HK-2 (cell line): ENCODE data around the gene GALNT16.

Source experiments
- DNase-seq: peaks from one replicate; pipeline ENCODE4 v3.0.0-alpha.2; 2018; ENCODE audit not compliant: unreplicated experiment

Gene GALNT16

DNA sequence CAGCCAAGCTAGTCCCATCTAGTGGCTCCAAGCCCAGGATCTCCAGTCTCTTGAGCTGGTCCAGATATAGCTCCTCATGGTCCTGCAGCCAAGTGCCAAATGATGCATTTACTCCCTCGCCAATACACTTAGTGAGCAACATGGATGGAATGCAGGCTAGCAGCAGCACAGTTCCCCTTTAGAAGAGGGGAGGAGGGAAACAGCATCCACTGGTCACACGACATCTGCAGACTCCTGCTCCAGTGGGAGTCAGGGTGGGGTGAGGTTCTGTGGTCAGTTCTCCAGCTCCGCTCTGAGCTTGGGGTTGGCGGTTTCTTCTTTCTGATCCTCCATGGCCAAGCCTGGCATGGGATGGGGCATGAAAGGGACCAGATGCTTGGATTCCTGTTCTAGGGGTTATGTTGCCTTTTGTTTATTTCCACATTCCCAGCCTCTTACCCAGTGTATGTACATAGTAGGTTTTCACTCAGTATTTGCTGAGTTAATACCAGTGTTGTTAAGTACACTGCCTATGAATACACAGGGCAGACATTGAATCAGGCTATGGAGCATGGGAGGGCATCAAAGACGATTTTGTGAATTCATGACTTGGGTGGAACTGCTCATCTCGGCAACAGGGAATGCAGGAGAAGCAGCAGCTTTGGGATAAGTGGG is 57.3 kb downstream of the GALNT16 start:
- peak; percentile 21 for DNase-seq

DNA sequence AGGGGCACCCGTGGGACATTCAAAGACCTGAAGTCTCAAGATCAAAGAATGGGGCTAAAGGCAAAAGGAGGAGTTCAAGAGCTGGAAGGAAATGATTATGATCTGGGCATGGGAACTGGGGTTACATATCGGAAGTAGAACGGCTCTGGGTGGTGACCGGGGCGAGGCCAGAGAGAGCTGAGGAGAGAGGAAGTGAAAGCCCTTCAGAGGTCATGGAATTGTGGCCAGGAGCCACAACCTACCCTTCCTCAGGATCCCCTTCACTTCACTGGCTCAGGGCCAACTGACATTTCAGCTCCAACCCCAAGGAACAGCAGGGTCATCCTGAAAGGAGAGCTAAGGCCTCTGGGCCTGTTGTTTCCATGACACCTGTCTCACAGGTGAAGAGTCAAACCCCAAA is 57.8 kb downstream of the GALNT16 start:
- no peak for DNase-seq

DNA sequence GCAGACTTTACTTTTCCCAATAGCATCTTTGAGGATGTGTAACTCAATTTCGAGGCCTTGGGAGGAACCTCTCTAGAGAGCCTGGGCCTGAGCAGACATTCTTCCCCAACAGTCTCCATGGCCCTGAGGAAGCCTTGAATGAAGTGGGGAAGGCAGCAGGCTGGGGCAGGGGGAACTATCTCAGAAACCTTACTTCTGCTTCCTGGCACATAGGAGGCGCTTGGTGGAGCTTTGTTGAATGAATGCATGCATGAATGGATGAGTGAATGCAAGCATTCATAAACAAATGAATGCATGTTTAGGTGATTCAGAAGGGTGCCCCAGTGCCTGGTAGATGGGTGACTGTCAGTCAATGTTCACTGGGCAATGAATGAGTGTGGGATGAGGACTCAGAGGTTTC is 58.3 kb downstream of the GALNT16 start:
- DNase-seq = no peak

DNA sequence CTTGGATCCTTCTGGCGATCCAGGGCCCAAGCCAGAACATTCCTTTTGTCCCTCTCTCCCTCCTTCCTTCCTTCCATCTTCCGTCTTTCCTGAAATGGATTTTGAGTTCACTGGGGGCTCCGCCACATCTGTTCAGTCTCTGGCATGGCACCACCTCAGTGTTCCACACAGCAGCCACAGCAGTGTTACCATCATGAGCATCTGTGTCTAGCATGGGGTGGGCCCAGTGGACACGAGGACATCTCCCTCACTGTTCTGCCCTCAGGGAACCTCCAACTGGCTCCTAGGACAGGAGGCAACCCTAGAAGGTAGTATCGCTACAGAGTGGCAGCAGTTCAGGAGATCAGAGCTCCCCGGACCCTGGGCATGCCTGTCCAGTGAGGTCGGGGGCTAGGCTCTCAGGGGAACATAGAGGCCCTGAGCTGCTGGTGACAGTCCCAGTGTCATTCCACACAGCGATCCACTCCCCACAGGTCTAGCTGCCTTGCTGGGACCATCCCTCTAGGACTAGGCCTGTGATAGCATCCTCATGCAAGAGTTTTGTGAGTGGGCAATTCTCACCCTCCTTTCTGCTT is 59.0 kb downstream of the GALNT16 start:
- no peak for DNase-seq

DNA sequence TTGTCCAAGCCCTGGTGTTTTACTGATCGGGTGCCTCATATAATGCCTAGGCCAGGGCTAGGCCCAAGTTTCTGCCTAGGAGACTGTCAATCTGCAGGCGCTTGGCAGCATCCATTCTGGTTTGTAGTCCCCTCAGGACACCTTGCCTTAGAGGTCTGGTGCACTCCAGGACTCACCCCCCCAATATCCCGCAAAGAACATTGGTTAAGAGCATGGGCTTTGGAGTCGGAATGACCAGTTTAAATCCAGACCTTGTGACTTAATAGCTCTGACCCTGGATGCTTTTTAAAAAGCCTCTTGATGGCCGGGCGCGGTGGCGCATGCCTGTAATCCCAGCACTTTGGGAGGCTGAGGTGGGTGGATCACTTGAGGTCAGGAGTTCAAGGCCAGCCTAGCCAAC is 60.0 kb downstream of the GALNT16 start:
- no peak for DNase-seq

DNA sequence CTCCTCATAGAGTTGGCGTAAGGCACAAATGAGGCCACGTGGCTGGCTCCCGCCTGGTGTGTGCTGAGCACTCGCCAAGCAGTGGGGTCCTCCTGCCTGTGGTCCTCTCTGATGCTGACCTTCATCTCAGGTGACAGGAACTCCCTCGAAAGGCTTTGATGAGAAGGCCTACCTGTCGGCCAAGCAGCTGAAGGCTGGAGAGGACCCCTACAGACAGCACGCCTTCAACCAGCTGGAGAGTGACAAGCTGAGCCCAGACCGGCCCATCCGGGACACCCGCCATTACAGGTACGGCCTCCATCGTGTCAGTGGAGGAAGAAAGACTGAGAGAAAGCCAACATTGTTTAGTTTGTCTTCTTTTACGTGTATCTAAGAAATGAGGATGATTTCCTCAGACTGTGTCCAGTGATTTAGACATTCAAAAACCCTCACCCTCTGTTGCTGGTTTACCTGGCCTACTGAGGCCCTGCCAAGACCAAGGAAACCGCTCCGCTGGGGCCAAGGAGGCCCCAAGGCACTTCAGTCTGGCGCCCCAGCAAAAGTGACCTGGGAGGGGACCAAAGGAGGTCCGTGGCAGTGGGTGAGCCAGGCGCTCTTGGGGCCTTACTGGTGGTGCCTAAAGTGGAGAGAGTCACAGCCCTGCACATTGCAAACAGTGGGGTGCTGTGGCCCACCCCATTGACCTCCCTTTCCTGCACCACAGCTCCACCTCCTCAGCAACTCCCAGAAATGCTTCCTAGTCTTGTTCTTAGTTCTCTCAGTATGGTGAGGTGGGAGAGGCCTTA is 60.8 kb downstream of the GALNT16 start:
- DNase-seq = no peak

DNA sequence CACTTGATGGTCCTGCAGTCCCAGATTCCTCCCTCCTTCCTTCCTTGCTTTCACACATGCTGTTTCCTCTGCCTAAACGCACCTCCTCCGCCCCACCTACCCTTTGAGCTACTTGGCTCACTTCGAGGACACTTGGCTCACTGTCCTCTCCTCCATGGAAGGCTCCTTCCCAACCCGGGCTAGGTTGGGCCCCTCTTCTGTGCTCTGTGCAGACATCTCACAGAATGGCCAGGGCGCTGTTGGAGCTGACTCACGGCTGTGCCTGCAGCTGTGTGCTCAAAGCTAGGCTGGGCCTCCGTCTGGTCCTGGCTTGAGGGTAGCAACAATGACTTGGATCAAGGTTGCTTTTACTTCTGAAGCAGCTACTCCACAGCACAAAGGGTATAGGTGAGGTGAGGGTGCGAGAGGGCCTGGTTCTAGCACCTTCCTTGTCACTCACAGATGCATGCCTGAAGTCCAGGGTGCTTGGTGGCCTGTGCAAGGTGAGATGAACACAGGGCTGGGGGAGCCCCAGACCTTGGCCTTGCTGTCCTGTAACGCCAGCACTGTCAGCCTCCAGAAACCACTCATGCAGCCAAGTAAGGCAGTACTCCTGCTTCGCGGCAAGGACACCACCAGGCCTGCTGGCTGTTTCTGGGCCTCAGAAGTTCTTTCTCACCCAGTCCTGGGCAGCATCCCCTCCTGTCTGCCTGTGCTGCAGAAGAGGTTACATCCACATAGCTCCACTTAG is 61.8 kb downstream of the GALNT16 start:
- DNase-seq = no peak

DNA sequence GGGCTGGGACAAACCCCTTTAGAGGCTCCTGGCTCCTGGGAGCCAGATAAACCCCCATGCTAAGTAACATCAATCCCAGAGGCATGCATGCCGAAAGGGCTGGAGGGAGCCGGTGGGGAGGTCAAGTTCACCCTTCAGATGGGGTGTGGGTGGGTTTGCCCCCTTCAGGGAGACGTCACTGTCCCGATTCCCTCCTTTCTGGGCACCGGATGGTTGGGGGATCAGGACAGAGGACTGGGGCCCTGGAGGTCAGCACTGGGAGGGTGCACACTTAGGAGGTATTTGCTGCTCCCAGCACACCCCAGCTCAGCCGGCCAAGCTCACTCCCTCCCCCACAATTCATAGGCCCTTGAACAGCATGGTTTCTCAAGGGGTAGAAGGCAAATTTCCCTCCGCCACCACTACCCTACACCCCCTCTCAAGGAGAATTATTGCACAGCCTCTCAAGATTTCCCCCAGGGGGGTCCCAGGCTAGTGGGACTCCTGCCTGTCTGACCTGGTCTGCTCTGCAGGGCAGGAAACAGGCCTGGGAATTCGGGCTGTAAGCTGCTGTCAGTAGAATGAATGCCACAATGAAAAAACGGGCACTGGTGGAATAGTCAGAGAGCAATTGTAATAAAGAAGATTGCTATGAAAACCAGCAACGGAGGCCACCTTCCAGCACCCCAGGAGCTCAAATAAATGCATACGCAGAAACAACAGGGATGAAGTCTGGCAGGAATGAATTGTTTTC is 63.5 kb downstream of the GALNT16 start:
- DNase-seq = no peak

DNA sequence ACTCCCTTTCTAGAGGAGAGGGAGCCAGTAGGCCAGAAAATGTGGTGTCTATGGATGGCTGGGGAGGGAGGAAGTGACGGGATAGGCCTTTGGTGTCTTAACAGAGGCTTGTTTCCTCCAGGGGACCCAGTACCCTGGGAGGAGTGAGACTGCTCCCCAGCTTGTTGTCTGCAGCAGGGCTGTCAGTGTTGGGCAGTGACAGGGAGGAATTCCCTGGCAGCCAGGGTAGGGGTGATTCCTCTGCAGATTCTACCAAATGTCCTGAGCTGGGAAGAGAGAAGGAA is 64.0 kb downstream of the GALNT16 start:
- no peak for DNase-seq

DNA sequence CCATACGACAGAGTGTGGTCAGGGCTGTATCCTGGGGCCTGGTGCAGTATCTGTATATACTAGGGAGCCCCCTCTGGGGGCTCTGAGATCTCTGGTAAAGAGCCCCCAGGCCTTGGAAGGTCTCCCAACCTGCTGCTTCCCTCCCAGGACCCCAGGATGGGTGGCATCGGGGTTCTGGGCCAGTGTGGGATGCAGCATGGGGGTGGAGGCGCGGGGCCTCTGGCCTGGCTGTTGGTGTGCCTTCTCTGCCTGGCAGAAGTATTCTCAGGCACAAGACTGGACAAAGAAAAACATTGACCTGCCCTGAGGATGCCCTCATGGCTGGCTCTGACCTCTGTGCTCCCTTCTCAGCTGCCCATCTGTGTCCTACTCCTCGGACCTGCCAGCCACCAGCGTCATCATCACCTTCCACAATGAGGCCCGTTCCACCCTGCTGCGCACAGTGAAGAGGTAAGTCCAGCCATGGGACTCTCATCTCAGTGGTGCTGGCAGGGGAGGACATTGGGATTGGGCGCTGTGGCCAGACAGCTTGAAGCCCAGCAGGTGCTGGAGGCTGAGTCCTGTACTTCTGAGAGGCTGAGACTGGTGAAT is 64.5 kb downstream of the GALNT16 start:
- DNase-seq = no peak

DNA sequence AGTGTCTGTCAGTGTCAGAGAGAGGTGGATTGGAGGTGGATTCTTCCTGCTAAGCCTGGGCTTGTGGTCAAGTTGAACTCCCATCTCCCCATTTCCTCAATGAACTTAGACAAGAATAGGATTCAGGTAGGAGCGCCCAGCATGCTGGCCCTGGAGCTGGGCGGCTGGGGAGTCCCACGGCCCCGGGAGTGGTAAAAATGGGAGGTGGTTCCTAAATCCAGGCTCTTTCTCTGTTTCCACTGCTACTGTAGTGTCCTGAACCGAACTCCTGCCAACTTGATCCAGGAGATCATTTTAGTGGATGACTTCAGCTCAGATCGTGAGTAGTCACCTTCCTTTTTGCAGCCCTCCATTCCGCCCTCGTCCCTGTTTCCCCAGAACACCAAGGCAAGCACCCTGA is 65.1 kb downstream of the GALNT16 start:
- no peak for DNase-seq

DNA sequence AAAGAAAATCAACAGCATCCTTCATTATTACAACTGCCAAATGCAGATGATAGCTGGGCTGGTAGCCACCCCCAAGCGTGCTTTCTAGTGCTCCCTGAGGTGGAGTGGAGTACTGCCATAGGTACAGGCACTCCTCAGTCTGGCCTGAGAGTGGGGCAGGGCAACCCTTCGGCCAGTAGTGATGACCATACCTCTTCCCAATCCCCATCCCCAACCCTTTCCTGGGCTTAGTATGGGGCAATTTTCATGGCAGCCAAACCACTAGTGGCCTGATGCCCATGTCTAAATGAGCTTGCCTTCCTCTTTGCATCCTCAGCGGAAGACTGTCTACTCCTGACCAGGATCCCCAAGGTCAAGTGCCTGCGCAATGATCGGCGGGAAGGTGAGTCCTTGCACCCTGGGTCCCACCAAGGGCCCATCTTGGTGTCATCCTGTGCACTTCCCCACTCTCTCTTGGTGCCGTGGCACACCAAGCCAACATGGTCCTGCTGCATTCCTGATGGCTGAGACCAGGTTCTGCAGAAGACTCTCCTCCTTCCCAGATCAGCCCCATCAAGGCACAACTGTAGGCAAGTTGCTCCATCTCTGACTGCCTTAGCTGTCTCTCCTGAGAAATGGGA is 65.8 kb downstream of the GALNT16 start:
- DNase-seq = no peak

DNA sequence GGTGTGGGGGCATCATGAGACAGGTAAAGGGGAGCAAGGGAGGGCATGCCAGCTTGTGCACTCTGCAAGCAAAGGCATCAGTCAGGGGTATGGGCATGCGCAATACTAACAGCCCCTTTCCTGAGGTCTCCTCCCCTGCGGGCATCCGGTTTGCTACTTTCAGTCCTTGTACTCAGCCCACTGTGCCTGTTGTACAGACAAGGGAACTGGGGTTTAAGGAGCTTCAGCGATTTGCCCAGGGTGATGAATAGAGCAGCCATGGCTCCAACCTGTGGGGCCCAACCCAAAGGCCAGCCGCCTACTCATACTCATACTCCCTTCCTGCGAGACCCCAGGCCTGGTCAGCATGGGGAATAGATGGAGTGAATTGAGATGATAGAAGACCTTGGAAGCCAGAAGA is 66.7 kb downstream of the GALNT16 start:
- no peak for DNase-seq

DNA sequence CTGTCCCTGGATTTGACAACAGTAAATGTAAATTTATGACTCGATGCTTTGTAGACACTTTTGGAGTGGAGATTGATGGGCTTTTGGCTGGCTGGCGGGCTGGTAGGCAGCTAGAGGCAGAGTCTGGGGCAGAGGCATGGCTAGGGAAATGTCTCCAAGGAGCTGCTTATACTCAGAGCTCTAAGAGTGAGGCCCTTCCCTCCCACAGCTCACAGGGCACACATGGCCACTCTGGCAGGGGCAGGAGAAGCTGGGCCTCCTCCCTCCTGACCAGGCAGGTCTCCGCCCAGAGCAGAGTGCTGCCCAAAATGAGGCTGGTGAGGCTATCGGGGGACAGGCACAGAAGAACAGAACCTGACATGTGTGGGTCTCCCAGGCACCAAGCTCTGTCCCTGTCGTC is 67.5 kb downstream of the GALNT16 start:
- no peak for DNase-seq

DNA sequence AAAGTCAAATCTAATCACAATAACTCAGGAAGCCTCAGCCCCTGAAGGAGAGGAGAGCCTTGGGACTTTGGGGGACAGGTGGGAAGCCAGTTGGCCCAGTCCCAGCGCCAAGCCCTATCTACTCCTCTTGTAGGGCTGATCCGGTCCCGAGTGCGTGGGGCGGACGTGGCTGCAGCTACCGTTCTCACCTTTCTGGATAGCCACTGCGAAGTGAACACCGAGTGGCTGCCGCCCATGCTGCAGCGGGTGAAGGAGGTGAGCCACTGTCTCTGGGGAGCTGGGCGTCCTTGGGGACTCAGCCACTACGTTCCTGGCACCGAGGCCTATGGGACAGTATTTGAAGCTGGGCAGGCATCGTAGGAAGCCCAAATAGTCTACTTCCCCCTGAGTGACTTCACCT is 68.4 kb downstream of the GALNT16 start:
- DNase-seq = no peak

DNA sequence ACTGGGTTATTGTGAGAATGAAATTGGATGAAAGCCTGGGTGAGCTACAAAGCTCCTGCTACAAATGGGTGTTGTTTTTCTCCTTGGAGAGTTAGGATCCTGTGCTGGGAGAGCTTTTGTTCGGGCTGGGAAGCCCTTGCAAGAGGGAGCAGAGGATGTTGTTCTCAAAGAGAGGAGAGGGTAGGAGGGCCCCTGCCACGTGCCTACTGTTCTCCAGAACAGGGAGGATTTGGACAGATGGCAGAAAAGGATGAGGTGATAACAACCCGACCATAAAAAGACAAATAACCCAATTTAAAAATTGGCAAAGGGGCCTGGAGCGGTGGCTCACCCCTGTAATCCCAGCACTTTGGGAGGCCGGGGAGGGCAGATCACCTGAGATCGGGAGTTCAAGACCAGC is 68.8 kb downstream of the GALNT16 start:
- DNase-seq = no peak

DNA sequence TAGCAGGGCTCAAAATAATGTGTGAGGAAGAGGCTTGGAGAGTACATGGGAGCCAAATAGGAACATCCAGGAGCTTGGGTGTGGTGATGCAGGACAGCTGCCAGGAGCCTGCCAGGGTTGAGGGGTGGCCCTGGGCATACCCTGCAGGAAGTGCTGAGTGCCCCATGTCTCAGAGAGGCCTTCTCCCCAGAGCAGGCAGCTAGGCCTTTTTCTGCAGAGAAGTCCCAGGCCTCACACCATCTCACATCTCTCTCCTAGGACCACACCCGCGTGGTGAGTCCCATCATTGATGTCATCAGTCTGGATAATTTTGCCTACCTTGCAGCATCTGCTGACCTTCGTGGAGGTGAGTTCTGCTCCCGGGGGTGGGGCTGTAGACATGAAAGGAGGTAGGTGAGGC is 71.2 kb downstream of the GALNT16 start:
- DNase-seq = no peak

DNA sequence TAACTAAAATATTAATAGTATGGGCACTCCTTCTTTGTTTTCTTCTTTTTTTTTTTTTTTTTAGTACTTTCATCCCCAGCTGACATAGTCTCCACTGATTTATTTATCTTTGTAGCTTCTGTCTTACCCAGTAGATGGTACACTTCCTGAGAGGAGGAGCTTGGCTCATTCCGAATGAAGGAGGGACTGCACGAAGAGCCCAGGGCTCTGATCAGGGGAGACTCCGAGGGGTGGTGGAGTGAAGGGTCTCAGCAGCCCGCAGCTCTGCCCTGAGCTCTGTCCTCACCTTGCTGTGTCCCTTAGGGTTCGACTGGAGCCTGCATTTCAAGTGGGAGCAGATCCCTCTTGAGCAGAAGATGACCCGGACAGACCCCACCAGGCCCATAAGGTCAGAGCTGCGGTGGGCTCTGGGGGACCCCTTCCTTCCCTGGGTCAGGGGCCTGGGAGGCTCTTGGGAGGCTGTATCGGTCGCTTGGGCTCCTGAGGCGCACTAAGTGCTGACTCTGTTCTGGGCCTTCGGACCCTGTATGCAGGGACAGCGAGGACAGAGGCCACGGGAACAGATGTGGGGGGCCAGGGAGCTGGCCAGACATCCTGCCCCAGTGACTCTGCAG is 72.9 kb downstream of the GALNT16 start:
- DNase-seq = no peak

DNA sequence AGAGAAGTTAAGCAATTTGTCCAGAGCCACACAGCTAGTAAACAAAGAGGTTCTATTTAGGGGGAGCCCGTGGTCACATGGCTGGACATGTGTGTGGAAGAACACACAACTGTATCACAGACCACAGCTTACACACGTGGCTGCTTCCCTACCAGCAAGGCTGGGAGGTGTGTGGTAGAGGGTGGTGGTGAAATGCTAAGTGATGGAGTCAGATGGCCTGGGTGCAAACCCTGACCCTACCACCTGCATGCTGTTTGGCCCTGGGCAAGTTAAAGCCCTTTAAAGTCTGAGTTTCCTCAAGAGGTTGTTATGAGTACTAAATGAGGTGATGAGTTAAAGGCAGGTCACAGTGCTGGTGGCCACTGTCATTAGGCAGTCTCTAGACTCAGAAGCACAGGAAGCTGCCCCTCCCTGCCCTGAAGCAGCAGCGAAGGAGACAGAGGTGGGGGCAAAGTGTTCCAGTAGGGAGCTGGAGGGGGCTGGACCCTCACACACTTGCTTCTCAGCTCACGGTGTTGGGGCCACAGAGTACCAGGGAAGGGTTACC is 73.9 kb downstream of the GALNT16 start:
- no peak for DNase-seq

DNA sequence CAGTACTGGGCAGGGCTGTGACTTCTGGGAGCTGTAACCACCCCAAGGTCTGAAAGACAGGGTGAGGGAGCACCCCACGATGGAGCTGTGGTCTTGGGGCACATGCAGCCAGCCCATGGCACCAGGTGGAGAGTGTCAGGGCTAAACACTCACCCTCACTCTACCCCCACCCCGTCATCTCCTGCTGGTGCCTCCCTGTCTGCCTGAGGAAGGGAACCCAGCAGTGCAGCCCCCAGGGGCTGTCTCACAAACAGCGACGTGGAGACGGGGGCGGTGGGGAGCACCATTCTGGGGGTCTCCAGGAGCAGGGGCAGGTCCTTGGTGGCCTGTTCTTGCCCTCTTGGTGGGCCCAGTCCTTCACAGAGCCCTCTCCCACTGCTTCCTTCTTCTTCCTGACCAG is 74.6 kb downstream of the GALNT16 start:
- no peak for DNase-seq

DNA sequence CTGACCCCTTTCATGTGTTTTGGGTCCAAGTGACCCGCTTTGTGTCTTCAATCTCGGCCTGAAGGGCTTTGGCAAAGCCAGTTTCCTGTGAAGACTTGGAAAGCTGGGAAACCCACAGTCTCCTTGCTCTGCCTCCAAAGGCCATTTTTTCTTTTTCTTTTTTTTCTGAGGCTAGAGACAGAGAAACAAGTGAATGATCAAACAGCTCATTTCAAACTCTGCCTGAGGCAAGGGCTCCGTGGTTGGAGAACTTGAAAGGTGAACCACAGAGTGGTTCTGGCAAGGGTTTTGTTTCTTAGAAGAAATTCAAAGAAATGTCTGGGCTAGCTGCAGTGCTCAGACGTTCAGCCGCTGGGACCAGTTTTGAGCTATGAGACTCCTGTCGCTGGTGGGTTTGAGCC is 75.4 kb downstream of the GALNT16 start:
- DNase-seq = no peak
